AG04450 (cell line): Measurements from ENCODE around the gene RELCH. TPM values are rescaled to one million over a fixed set of nuclear protein-coding genes. Genes with fewer than 3 reads are reported as not detected.

Source experiments
- CTCF ChIA-PET: fragments of 300-600, 350-600 bp; formaldehyde crosslinking; extraction: SDS; loops from one replicate; lab custom pipeline; 2022; ENCODE audit warnings: antibody characterized with exemption, inconsistent platforms; lab: Charles Lee
- POLR2A ChIA-PET: fragments of 350-600 bp; formaldehyde crosslinking; extraction: SDS; loops from one replicate; lab custom pipeline; 2021; ENCODE audit warnings: antibody characterized with exemption, inconsistent platforms; lab: Yijun Ruan, JAX
- DNase-seq: peaks from one replicate; pipeline ENCODE4 v3.0.0-alpha.2; 2011; ENCODE audit warnings: low read depth, low spot score
- H3K27ac ChIP-seq: one replicate; pipeline ENCODE4 v1.5.1; 2012; ENCODE audit warnings: low read depth, low read length, control low read depth
- H3K27me3 ChIP-seq: one replicate; pipeline ENCODE4 v1.6.0; 2012; ENCODE audit warnings: low read length; ENCODE audit not compliant: control insufficient read depth, insufficient read depth
- H3K4me3 ChIP-seq: 2 replicates; pipeline ENCODE4 v1.5.1; 2011; ENCODE audit warnings: mild to moderate bottlenecking, low read depth, low read length, control low read depth
- H3K9me3 ChIP-seq: 2 replicates; pipeline ENCODE4 v1.5.1; 2012; ENCODE audit warnings: low read length; ENCODE audit not compliant: control insufficient read depth, insufficient read depth
- CTCF ChIP-seq: IDR thresholded peaks from 2 replicates; pipeline ENCODE4 v1.5.1; 2011; ENCODE audit warnings: low read depth, low read length, control low read depth, inconsistent platforms
- polyA minus RNA-seq: library from RNA; depleted of rRNA, polyadenylated mRNA; stranded (reverse); fragments of >200 nt; gene quantifications from 2 replicates; pipeline ENCODE4 v1.2.3, GENCODE V29; 2011; rRNA and poly(A)+ RNA removed
- polyA plus RNA-seq: library from polyadenylated mRNA; depleted of rRNA; stranded (reverse); fragments of >200 nt; gene quantifications from 2 replicates; pipeline ENCODE4 v1.2.3, GENCODE V29; 2011; rRNA removed

The RELCH gene, protein sequence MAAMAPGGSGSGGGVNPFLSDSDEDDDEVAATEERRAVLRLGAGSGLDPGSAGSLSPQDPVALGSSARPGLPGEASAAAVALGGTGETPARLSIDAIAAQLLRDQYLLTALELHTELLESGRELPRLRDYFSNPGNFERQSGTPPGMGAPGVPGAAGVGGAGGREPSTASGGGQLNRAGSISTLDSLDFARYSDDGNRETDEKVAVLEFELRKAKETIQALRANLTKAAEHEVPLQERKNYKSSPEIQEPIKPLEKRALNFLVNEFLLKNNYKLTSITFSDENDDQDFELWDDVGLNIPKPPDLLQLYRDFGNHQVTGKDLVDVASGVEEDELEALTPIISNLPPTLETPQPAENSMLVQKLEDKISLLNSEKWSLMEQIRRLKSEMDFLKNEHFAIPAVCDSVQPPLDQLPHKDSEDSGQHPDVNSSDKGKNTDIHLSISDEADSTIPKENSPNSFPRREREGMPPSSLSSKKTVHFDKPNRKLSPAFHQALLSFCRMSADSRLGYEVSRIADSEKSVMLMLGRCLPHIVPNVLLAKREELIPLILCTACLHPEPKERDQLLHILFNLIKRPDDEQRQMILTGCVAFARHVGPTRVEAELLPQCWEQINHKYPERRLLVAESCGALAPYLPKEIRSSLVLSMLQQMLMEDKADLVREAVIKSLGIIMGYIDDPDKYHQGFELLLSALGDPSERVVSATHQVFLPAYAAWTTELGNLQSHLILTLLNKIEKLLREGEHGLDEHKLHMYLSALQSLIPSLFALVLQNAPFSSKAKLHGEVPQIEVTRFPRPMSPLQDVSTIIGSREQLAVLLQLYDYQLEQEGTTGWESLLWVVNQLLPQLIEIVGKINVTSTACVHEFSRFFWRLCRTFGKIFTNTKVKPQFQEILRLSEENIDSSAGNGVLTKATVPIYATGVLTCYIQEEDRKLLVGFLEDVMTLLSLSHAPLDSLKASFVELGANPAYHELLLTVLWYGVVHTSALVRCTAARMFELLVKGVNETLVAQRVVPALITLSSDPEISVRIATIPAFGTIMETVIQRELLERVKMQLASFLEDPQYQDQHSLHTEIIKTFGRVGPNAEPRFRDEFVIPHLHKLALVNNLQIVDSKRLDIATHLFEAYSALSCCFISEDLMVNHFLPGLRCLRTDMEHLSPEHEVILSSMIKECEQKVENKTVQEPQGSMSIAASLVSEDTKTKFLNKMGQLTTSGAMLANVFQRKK
- polyA plus RNA-seq (14.5 and 20.3 TPM in 2 replicates), polyA minus RNA-seq (53.3 and 74.7 TPM in 2 replicates)

DNA sequence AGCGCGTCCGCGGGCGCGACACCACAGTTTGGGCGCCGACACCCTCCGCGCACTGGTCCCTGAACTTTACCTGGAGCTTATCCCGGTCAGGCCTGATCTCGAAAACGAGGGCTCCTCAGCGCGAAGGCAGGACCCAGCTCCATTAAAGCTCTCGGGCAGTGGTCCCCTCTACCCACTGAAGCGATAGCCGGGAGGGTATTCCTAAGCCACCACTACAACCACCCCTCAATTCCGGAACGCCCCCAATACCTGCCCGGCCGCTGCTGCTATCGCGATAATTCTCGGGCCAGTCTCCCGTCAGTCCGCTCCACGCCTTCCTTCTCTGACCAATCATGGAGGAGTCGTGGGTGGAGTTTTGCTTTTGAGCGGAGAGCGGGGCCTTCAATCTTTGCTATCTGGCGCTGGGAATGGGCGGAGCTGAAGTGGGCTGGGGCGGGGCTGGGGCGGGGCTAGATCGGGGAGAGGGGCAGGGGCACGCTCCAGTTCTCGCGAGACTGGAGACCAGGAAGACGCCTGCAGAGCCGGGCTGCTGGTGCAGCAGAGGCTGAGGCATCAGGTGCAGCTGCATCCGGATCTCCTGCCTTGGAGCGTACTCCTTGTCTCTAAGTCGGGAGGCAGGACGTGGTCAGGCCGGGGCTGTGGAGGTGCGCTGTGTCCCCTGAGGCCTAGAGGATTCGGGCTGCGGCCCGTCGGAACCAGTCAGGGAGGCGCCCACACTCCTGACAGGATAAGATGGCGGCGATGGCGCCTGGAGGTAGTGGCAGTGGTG, at the start of gene RELCH, which contains the start of gene PIGN:
RELCH (plus strand) TSS at position 482 of the 769 bp plus-strand sequence; CDS start at position 733, 251 bp downstream.
PIGN (minus strand) TSS at position 283 of the 769 bp plus-strand sequence. CDS start 25,703 bp downstream, outside the sequence.
- no peak for TF ChIP-seq CTCF
- ChIA-PET POLR2A (interaction anchor here (0.7 to 0.9 kb wide), 2 partner anchors 10 to 13 kb away, joined by 3 to 5 read pairs; no protein-coding TSS in a partner anchor), CTCF (interaction anchor here (0.9 to 2.8 kb wide), 4 partner anchors 10 to 397 kb away, joined by 3 to 25 read pairs (median 4); no protein-coding TSS in a partner anchor)
- Histone ChIP-seq H3K27me3 (no peaks in the 10 kb centered on the region), H3K9me3 (peaks cover 8% of the 10 kb centered on the region; the same call in 1 of the 2 replicates), H3K4me3 (peak within 1 kb of the TSS; percentile 97), H3K27ac (peak within 1 kb of the TSS; percentile 49)
- DNase-seq = peak; percentile 96

DNA sequence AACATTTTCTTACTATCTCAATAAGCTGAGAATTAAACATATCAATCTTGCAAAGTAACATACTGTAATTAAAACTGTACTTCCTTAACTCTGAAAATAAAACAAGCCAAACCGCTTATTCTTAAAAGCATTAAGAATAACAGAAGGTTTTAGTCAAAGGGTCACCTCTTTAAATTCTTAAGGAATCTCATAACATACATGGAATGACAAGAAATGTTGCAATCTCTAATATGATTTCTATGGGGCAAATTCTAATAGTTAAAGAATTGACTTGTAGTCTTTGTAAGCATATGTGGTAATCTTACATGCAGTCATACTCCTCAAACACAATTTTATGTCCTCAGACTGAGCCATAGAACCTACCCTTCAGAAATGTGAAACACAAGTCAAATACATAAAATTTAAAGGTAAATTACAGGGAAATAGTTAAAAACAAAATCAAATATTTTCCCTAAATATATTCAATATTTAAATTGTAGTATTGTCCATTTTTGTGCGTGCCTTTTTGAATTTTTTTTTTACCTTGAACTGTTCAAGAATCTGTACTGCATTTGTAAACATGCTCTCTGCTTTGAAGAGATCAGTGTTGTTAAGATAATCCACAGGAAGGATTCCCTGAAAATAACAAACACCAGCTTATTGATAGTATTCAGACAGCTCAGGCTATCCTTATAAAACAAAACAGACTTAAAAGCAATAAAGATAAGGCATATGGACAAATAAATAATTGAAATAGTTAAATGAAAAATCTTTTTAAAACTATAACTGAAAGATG, 48.4 kb upstream of the RELCH start:
- TF ChIP-seq CTCF = no peak
- H3K4me3 ChIP-seq = no peak overlapping the region
- POLR2A ChIA-PET = no interaction called here
- H3K27ac ChIP-seq = no peak overlapping the region
- no peaks in the 10 kb centered on the region for H3K27me3 ChIP-seq
- CTCF ChIA-PET = interaction anchor here (1.1 to 3.1 kb wide), 2 partner anchors 557 kb away, joined by 3 to 13 read pairs; no protein-coding TSS in a partner anchor
- no peaks in the 10 kb centered on the region for H3K9me3 ChIP-seq
- no peak for DNase-seq

- no peak for DNase-seq
- no peak overlapping the region for H3K27ac ChIP-seq
- ChIA-PET POLR2A (no interaction called here), CTCF (interaction anchor here (1.0 to 3.1 kb wide), 4 partner anchors 9 to 819 kb away, joined by 3 to 13 read pairs (median 6); no protein-coding TSS in a partner anchor)
- H3K4me3 ChIP-seq = no peak overlapping the region
- TF ChIP-seq CTCF = no peak
- H3K27me3 ChIP-seq = no peaks in the 10 kb centered on the region
- no peaks in the 10 kb centered on the region for H3K9me3 ChIP-seq
These were observed 46.8 kb upstream of the RELCH start for GRCh38 chr18:62140259-62140658.

DNA sequence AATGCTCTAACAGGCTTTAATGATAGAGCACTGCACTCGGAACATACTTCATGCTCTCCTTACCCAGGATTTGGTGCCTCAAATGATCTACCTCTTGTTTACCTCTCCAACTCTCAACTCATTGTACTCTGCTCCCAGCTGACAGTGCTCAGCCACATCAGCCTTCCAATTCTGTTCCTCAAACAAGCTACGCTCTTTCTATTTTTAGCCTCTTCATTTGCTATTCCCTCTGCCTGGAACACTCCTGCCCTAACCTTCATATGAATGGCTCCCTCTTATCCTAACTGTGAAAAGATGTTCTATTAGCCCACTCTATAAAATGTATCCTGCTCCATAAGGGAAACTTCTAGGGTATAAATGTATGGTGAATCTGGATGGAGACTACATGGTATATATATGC, 42.7 kb upstream of the RELCH start:
- H3K9me3 ChIP-seq = no peaks in the 10 kb centered on the region
- ChIA-PET CTCF (interaction anchor here (1.7 to 1.9 kb wide), 2 partner anchors 12 to 105 kb away, joined by 6 read pairs; no protein-coding TSS in a partner anchor), POLR2A (no interaction called here)
- H3K4me3 ChIP-seq = no peak overlapping the region
- no peak for TF ChIP-seq CTCF
- H3K27ac ChIP-seq = no peak overlapping the region
- H3K27me3 ChIP-seq = no peaks in the 10 kb centered on the region
- no peak for DNase-seq
